HG02938 (cell line): ENCODE data around the gene USHBP1.

ENCODE experiments used
- ATAC-seq: cut with Tn5 transposase; IDR thresholded peaks from one replicate; pipeline ENCODE4 v1.9.1; 2021; ENCODE audit warnings: mild to moderate bottlenecking, moderate library complexity; ENCODE audit not compliant: unreplicated experiment

USHBP1 gene

GRCh38 chr19:17214508-17215126 is 49.9 kb downstream of the USHBP1 start:
- no peak for ATAC-seq

DNA sequence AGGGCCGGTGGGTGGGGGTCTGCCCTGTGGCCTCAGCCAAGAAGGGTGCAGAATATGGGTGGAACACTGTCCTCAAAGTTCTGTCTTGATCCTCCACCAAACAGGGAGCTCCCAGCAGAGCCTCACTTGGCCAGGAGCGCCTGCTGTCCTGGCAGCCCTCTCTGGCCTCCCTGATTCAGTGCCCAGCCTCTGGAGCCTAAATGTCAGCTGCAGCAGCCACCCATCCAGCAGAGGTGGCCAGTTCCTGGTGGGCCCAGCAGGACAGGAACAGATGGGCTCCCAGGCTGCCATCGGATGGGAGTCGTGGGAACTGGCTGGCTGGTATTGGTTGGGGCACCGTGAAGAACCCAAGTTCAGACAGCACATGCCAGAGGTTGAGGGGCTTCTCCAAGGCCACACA is 51.2 kb downstream of the USHBP1 start:
- no peak for ATAC-seq

- ATAC-seq: no peak
Measured at GRCh38 chr19:17211547-17212446, 52.7 kb downstream of the USHBP1 start.

DNA sequence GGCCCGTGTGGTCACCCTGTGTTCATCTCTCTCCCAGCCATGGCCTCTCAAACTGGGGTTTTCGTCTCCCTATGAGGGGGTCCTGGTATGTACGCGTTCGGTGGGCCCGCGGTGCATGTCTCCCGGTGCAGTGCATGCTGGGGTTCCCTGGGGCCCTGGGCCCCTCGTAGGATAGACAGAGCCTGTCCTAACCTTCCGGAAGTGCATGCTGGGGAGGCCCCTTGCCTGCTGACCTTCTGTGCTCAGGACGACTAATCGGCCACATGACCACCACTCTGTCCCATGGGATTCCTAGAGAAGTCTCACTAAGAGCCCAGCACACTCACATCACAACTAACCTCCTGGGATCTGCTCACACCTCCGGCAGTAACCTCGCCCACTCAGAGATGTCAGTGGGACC is 54.2 kb downstream of the USHBP1 start:
- ATAC-seq: no peak

GRCh38 chr19:17209126-17210036 is 55.2 kb downstream of the USHBP1 start:
- ATAC-seq: no peak

GRCh38 chr19:17206736-17207581 is 57.6 kb downstream of the USHBP1 start:
- no peak for ATAC-seq

GRCh38 chr19:17205237-17206140 is 59.1 kb downstream of the USHBP1 start:
- ATAC-seq: no peak

GRCh38 chr19:17202713-17203112 is 61.8 kb downstream of the USHBP1 start:
- ATAC-seq: no peak

- ATAC-seq: no peak
Measured at GRCh38 chr19:17202249-17202648, 62.3 kb downstream of the USHBP1 start.

DNA sequence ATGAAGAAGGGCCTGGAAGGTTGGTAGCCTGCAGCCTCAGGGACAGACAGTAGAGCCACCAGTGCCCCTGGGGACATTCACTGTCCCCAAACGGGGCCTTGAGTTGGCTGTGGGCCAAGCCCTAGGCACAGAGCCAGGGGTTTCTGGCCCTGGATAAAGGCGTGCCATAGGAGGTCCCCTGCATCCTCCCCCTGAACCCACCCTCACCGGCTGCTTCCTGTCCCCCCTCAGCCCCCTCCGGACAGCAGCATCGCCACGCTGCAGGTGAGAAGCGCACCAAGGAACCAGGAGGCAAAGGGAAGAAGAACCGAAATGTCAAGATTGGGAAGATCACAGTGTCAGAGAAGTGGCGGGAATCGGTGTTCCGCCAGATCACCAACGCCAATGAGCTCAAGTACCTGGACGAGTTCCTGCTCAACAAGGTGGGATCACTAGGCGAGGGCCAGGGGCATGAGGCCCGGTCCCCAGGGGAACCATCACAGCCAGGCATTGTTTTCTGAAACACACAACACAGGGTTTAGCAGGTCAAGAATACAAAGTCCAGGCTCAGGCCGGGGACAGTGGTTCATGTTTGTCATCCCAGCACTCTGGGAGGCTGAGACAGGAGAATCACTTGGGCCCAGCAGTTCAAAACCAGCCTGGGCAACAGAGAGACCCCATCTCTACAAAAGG is 64.0 kb downstream of the USHBP1 start:
- no peak for ATAC-seq
